Fibroblast of villous mesenchyme (primary cell): ENCODE measurements around the gene UBE2I. TPM values are rescaled to one million over a fixed set of nuclear protein-coding genes. Genes with fewer than 3 reads are reported as not detected.

Source experiments
- DNase-seq: peaks from one replicate; pipeline ENCODE4 v3.0.0-alpha.2; 2010; ENCODE audit warnings: low read depth
- H3K4me3 ChIP-seq: 2 replicates; pipeline ENCODE4 v1.5.1; 2011; ENCODE audit warnings: low read depth, mild to moderate bottlenecking, low read length
- CTCF ChIP-seq: IDR thresholded peaks from 2 replicates; pipeline ENCODE4 v1.5.1; 2012; ENCODE audit warnings: low read depth, mild to moderate bottlenecking, low read length; ENCODE audit not compliant: insufficient read depth
- total RNA-seq: library from RNA; depleted of rRNA; stranded (reverse); fragments of >200 nt; gene quantifications from 2 replicates; pipeline ENCODE4 v1.2.3, GENCODE V29; 2012

UBE2I gene
- total RNA-seq, 1 donor, result 44.9 TPM

DNA sequence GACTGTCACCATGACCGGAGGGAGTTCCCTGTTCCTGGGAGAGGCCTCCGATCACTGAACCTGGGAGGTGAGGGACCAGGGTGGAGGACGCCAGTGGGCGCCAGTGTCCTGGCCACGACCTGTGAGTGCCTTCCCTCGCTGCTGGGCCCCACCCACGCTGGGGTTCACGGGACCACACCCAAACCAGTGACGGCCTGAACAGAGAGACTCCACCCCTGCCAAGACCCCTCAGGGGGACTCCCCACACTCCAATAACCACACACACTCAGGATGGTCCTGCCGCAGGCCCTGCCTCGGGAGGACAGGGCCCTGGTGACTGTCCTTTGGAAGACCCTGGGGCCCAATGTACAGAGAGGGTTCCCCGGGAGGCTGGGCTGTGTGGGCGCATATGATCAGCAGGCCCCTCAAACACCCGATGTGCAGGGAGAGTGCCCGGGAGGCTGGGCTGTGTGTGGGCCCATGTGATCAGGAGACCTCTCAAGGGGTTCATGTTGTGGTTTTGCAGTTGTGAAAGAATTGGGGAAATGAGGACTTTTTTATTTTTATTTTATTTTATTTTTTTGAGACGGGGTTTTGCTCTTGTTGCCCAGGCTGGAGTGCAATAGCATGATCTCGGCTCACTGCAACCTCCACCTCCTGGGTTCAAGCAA lies 27.0 kb upstream of the UBE2I start:
- no peak overlapping the region for H3K4me3 ChIP-seq
- no peak for TF ChIP-seq CTCF
- DNase-seq, result no peak

- no peak for DNase-seq
- TF ChIP-seq CTCF, result no peak
- H3K4me3 ChIP-seq, result no peak overlapping the region
Measured at GRCh38 chr16:1283296-1283695, 26.1 kb upstream of the UBE2I start.

DNA sequence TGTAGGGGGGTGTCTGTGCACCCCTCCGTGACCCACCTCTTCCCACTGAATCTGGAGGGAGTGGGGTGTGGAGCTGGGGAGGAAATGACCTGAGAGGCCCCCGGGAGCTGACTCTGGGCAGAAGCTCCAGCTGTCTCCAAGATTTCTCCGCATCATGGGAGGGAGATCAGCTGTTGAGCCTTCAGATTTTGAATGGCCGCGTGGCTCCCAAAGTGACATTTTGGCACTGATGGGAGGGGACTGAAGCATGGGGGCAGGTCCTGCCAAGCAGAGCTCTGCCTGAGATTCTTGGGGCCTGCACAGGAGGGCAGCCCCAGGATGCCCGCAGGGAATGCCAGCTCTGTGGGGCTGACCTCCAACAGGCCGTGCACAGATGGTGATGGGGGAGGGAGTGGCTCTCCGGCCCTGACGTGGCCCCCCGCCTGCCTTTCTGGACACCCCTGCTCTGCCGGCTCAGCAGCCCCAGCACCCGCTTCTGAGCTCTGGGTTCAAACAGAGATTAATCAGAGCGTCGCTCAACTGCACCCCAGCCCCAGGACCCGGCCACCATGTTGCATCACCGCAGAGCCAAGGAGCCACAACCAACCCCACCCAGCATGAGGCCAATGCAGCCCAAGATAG lies 25.3 kb upstream of the UBE2I start:
- DNase-seq, result no peak
- H3K4me3 ChIP-seq, result no peak overlapping the region
- no peak for TF ChIP-seq CTCF

DNA sequence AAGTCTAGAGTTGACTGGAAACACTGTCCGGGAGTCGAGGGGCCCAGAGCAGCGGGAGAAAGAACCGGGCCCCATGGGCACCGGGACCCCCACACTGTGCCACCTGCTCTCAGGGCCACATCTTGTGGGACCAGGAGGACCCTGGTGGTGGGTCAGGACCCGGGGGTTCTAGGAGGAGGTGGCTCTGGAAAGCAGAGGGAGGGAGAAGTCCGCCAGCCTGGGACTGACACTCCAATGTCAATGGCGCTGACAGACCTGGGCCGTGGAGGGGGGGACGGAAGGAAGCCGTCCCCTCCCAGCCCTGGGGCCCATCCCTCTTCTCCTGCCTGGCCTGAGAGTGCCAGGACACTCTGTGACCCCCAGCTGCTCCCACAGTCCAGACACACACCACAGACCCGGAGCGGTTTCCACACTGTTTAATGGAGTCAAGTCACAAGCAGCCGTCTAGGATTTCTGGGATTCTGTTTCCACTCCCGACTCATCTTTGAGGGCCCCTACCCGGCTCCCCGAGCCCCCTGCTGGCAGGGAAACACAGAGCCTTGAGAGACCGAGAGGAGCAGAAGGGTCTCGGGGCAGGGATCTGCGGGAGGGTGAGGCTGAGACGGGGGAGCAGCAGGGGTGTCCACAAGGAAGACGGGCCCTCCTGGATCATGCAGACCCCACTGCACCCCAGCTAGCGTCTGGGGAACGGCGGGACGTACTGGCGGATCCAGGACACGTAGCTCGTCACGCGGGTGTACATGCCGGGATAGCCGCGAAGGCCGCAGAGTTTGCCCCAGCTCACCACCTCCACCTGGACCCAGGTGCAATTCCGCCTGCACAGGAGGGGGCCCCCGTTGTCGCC lies 23.5 kb upstream of the UBE2I start:
- TF ChIP-seq CTCF, result no peak
- H3K4me3 ChIP-seq, result no peak overlapping the region

DNA sequence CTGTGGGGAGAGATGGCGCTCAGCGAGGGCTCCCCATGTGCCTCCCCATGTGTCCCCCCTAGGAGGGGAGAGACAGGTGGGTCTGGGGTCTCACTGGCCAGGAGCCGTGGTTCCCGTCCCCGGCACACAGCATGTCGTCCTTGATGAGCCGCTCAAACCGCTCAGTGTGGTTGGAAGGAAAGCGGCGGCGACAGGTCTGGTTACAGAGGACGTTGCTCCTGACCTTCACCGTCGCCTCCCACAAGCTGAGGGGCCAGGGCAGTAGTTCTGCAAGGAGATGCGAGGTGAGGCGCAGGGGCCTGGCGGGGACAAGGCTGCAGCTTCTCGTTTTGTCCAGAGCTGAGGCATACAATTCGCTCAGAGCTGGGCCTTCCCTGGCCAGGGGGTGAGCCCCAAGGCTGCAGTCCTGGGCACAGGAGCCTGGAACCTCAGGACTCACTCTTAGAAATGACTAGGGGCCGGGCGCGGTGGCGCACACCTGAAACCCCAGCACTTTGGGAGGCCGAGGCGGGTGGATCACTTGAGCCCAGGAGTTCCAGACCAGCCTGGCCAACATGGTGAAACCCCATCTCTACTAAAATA lies 22.8 kb upstream of the UBE2I start:
- no peak for TF ChIP-seq CTCF
- DNase-seq, result no peak
- no peak overlapping the region for H3K4me3 ChIP-seq

More for the DNA sequence above, 23.5 kb upstream of the UBE2I start:
- DNase-seq, result no peak

DNA sequence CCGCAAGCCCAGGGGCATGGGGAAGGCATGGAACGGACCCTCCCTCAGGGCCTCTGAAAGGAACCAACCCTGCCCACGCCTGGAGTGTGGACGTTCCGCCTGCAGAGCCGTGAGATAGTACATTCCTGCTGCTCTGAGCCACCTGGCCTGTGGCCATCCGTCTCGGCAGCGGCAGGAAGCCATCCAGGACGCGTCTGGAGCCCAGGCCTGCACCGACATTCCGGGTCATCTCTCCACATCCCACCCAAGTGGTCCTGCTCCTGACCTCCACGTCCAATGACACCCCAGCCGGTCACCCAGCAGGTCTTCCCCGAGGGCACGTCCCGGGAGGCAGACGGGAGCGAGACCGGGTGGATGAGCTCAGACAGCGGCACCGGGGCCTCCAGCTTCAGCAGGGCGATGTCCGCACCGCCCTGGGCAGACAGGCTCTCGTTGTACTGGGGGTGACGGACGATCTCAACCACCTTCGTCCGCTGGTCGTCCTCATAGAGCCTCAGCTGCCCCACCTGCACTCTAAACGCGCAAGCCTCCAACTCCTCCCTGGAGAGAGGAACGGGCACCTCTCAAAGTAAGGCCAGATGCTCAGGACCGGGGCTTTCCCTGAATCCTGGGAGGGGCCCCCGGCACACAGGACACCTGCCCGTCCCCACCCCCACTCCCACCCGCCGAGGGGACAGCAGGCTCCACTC lies 21.3 kb upstream of the UBE2I start:
- no peak for DNase-seq
- no peak for TF ChIP-seq CTCF
- H3K4me3 ChIP-seq, result no peak overlapping the region
